Neural progenitor cell (in vitro differentiated cells): Measurements from ENCODE around the gene BSND. TPM values are rescaled to one million over a fixed set of nuclear protein-coding genes. Genes with fewer than 3 reads are reported as not detected.

Experiments
- DNase-seq: peaks from one replicate; pipeline ENCODE4 v3.0.0-alpha.2; 2016; ENCODE audit warnings: low spot score
- H2AFZ ChIP-seq: fragments of 200-600 bp; sonication (generic); replicated peaks from 2 replicates; pipeline ENCODE4 v1.6.1; 2016; ENCODE audit warnings: antibody characterized with exemption
- H3F3A ChIP-seq: fragments of 200-600 bp; sonication (generic); 2 replicates; pipeline ENCODE4 v1.6.1; 2016; ENCODE audit warnings: antibody characterized with exemption, low read depth
- H3K27ac ChIP-seq: fragments of 200-600 bp; sonication (generic); 2 replicates; pipeline ENCODE4 v1.5.1; 2016; ENCODE audit warnings: mild to moderate bottlenecking
- H3K27me3 ChIP-seq: fragments of 200-600 bp; sonication (generic); 2 replicates; pipeline ENCODE4 v1.6.1; 2016; ENCODE audit warnings: mild to moderate bottlenecking, moderate library complexity
- H3K36me3 ChIP-seq: fragments of 200-600 bp; sonication (generic); 2 replicates; pipeline ENCODE4 v1.5.1; 2016
- H3K4me1 ChIP-seq: fragments of 200-600 bp; sonication (generic); 2 replicates; pipeline ENCODE4 v1.6.1; 2016; ENCODE audit warnings: mixed run types
- H3K4me2 ChIP-seq: fragments of 200-600 bp; sonication (generic); 2 replicates; pipeline ENCODE4 v1.6.1; 2016
- H3K4me3 ChIP-seq: fragments of 200-600 bp; sonication (generic); 2 replicates; pipeline ENCODE4 v1.5.1; 2016
- H3K79me2 ChIP-seq: fragments of 200-600 bp; sonication (generic); 2 replicates; pipeline ENCODE4 v1.6.1; 2016; ENCODE audit warnings: low read depth
- H3K9ac ChIP-seq: fragments of 200-600 bp; sonication (generic); 2 replicates; pipeline ENCODE4 v1.6.1; 2016
- H3K9me3 ChIP-seq: fragments of 200-600 bp; sonication (generic); 2 replicates; pipeline ENCODE4 v1.5.1; 2016; ENCODE audit warnings: low read depth
- H4K20me1 ChIP-seq: fragments of 200-600 bp; sonication (generic); 2 replicates; pipeline ENCODE4 v1.6.1; 2016; ENCODE audit warnings: low read depth
- H3K27ac Mint-ChIP-seq: 3 replicates; pipeline ENCODE4 v1.8.0; 2021; ENCODE audit warnings: mixed read lengths
- H3K27me3 Mint-ChIP-seq: 2 replicates; pipeline ENCODE4 v1.8.0; 2022; ENCODE audit warnings: low read depth, mild to moderate bottlenecking, inconsistent platforms, moderate library complexity, mixed read lengths; ENCODE audit not compliant: insufficient read depth
- H3K36me3 Mint-ChIP-seq: 3 replicates; pipeline ENCODE4 v1.8.0; 2021; ENCODE audit warnings: mixed read lengths
- H3K4me1 Mint-ChIP-seq: 3 replicates; pipeline ENCODE4 v1.8.0; 2021; ENCODE audit warnings: mixed read lengths
- H3K4me3 Mint-ChIP-seq: 3 replicates; pipeline ENCODE4 v1.8.0; 2021; ENCODE audit warnings: mild to moderate bottlenecking, moderate library complexity, mixed read lengths
- H3K9me3 Mint-ChIP-seq: 3 replicates; pipeline ENCODE4 v1.8.0; 2020; ENCODE audit warnings: mixed read lengths
- CTCF ChIP-seq: fragments of 200-600 bp; sonication (generic); IDR thresholded peaks from 2 replicates; pipeline ENCODE4 v1.5.1; 2017; ENCODE audit warnings: antibody characterized with exemption, mild to moderate bottlenecking
- EZH2 ChIP-seq: fragments of 200-600 bp; sonication (generic); IDR thresholded peaks from 2 replicates; pipeline ENCODE4 v1.6.1; 2017; ENCODE audit warnings: antibody characterized with exemption, mild to moderate bottlenecking, moderate library complexity
- EZH2phosphoT487 ChIP-seq: fragments of 200-600 bp; sonication (generic); IDR thresholded peaks from 2 replicates; pipeline ENCODE4 v1.6.1; 2017; ENCODE audit warnings: antibody characterized with exemption
- total RNA-seq: library from RNA; depleted of rRNA; stranded (reverse); fragments of >200 nt; gene quantifications from 2 replicates; pipeline ENCODE4 v1.2.3, GENCODE V29; 2015; ENCODE audit warnings: low replicate concordance

BSND gene
- total RNA-seq, 1 donor from 2014 or later: not detected

- Histone ChIP-seq H3K27me3 (peaks cover 33% of the 10 kb centered on the region), H3K79me2 (no peaks in the 10 kb centered on the region), H3F3A (no peaks in the 10 kb centered on the region), H3K4me2 (no peak overlapping the region), H3K9ac (no peak overlapping the region), H4K20me1 (no peaks in the 10 kb centered on the region), H3K36me3 (no peaks in the 10 kb centered on the region), H3K27ac (no peak overlapping the region), H2AFZ (no peak overlapping the region), H3K4me3 (no peak overlapping the region), H3K4me1 (no peaks in the 10 kb centered on the region), H3K9me3 (no peaks in the 10 kb centered on the region)
- no peak overlapping the region for H3K27ac Mint-ChIP-seq
- H3K9me3 Mint-ChIP-seq: peaks cover 2% of the 10 kb centered on the region
- TF ChIP-seq EZH2 (no peak), EZH2phosphoT487 (no peak), CTCF (no peak)
- H3K27me3 Mint-ChIP-seq: peaks cover 26% of the 10 kb centered on the region
- no peaks in the 10 kb centered on the region for H3K36me3 Mint-ChIP-seq
- peaks cover 22% of the 10 kb centered on the region for H3K4me1 Mint-ChIP-seq
- no peak overlapping the region for H3K4me3 Mint-ChIP-seq
- DNase-seq: no peak
Measured at GRCh38 chr1:54984131-54984842, 14.4 kb upstream of the BSND start.

- no peak overlapping the region for H3K4me3 Mint-ChIP-seq
- peaks cover 2% of the 10 kb centered on the region for H3K9me3 Mint-ChIP-seq
- no peaks in the 10 kb centered on the region for H3K4me1 ChIP-seq
- no peak for DNase-seq
- no peaks in the 10 kb centered on the region for H3K36me3 Mint-ChIP-seq
- no peak overlapping the region for H3K9ac ChIP-seq
- H3K4me3 ChIP-seq: no peak overlapping the region
- H3K27ac ChIP-seq: no peak overlapping the region
- H3K27me3 Mint-ChIP-seq: peaks cover 20% of the 10 kb centered on the region
- no peaks in the 10 kb centered on the region for H3K36me3 ChIP-seq
- no peak overlapping the region for H3K27ac Mint-ChIP-seq
- H3K4me2 ChIP-seq: no peak overlapping the region
- H3K27me3 ChIP-seq: peaks cover 20% of the 10 kb centered on the region
- no peak overlapping the region for H2AFZ ChIP-seq
- peaks cover 20% of the 10 kb centered on the region for H3K4me1 Mint-ChIP-seq
- H3K9me3 ChIP-seq: no peaks in the 10 kb centered on the region
- H3F3A ChIP-seq: no peaks in the 10 kb centered on the region
- H3K79me2 ChIP-seq: no peaks in the 10 kb centered on the region
- TF ChIP-seq EZH2 (no peak), EZH2phosphoT487 (no peak), CTCF (no peak)
- H4K20me1 ChIP-seq: no peaks in the 10 kb centered on the region
Measured at GRCh38 chr1:54985556-54985955, 13.2 kb upstream of the BSND start.

- TF ChIP-seq CTCF (no peak), EZH2 (no peak), EZH2phosphoT487 (no peak)
- Mint-ChIP-seq H3K27me3 (peaks cover 19% of the 10 kb centered on the region), H3K9me3 (peaks cover 1% of the 10 kb centered on the region), H3K4me3 (no peak overlapping the region), H3K27ac (no peak overlapping the region), H3K4me1 (peaks cover 19% of the 10 kb centered on the region), H3K36me3 (no peaks in the 10 kb centered on the region)
- Histone ChIP-seq H3K27ac (no peak overlapping the region), H4K20me1 (no peaks in the 10 kb centered on the region), H3K4me3 (no peak overlapping the region), H3F3A (no peaks in the 10 kb centered on the region), H3K27me3 (peaks cover 16% of the 10 kb centered on the region), H3K9ac (no peak overlapping the region), H2AFZ (no peak overlapping the region), H3K9me3 (no peaks in the 10 kb centered on the region), H3K4me1 (no peaks in the 10 kb centered on the region), H3K4me2 (no peak overlapping the region), H3K79me2 (no peaks in the 10 kb centered on the region), H3K36me3 (no peaks in the 10 kb centered on the region)
- no peak for DNase-seq
Measured at GRCh38 chr1:54986025-54986424, 12.7 kb upstream of the BSND start.
